DMS 273 treated with DMSO at 0.1 percent for 48 hours (cell line): ENCODE data around the gene NIT1.
A peak's percentile ranks its signal among the peaks of the same experiment; 100 is the strongest.
"Not testable (repeated sequence)": the region's sequence is repeated elsewhere in the genome, so short reads cannot be mapped to it uniquely, and the experiment has no call there.

Experiments used
- DNase-seq: peaks from one replicate; lab custom pipeline; 2025; lab: John Stamatoyannopoulos, UW

The NIT1 gene

GRCh38 chr1:161113915-161114314 lies 4.0 kb upstream of the NIT1 start:
- no peak for DNase-seq

DNA sequence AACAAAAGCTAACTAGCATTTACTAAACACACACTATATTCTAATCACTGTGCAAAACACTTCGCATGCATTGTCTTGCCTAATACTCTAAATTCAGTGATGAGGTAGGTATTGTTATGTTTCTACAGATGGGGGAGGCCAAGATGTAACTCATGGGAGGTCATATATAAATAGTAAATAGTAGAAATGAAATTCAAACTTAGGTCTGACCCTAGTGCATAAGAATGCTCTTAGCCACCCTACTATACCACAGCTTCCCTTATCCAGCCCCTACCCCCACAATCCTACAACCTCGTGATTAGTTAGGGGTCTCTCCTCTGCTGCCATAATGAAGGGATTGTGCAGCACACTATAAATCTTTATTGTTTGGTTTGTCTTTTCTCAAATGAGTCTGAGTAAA lies 3.3 kb upstream of the NIT1 start:
- DNase-seq = no peak

DNA sequence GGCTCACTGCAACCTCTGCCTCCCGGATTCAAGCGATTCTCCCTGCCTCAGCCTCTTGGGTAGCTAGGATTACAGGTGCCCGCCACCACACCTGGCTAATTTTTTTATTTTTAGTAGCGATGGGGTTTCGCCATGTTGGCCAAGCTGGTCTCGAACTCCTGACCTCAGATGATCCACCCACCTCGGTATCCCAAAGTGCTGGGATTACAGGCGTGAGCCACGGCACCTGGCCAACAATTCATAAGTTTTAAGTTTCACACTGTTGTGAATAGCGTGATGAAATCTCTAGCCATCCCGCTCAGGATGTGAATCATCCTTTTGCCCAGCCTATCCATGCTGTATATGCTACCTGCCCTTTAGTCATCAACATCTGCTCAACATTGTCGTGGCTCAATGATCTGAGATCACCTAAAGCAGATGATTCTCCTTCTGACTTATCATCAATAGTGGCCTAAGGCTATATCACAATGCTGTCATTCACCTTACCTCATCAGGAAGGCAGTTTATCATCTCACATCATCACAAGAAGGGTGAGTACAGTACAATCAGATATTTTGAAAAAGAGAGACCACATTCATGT lies 2.7 kb upstream of the NIT1 start:
- DNase-seq = no peak

- DNase-seq = not testable (repeated sequence)
These were observed 1.9 kb upstream of the NIT1 start for GRCh38 chr1:161115961-161116360.

DNA sequence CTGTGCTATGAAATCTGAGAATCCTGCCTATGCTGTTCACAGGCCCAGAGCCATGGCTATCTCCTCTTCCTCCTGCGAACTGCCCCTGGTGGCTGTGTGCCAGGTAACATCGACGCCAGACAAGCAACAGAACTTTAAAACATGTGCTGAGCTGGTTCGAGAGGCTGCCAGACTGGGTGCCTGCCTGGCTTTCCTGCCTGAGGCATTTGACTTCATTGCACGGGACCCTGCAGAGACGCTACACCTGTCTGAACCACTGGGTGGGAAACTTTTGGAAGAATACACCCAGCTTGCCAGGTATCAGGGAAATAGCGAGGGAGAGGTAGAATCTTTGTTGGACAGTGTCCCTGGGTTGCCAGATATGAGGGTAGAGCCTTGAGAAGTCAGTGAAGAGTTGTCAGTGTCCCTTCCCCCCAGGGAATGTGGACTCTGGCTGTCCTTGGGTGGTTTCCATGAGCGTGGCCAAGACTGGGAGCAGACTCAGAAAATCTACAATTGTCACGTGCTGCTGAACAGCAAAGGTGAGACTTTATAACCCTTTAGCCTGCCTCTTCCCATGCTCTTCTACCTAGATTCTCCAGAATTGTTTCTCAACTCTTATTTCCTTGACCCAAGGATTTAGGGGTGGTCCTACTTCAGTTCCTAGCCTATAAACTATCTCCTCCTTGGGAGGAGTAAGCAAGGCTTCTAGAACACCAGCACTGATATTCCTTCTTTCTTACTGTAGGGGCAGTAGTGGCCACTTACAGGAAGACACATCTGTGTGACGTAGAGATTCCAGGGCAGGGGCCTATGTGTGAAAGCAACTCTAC lies 1.4 kb downstream of the NIT1 start:
- DNase-seq = no peak

DNA sequence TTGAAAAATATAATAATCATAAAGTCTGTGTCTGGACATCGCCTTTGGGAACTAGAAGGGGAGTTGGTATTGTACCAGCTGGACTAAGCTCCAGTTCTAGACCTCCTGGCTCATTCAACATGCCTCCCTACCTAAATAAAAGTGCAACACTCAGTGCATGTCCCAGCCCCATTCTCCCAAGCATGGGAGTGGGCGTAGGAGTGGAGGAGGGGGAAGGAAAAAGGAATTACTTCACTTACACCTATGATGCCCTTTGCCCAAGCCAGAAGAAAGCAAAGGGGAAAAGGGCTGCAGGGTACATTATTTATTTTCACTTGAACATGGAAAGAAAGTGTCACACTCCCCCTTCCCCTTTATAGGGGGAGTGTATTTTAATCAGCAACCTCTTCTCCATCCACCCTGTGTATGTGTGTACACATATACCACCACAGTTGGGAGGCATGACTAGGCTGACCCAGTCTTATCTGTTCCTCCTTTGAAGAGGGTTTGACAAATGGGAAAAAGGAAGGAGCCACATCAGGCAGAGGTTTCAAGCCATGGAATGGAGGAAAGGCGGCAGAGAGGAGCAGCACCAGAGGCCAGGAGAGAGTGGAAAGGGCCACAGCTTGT lies 3.2 kb downstream of the NIT1 start:
- DNase-seq = no peak

DNA sequence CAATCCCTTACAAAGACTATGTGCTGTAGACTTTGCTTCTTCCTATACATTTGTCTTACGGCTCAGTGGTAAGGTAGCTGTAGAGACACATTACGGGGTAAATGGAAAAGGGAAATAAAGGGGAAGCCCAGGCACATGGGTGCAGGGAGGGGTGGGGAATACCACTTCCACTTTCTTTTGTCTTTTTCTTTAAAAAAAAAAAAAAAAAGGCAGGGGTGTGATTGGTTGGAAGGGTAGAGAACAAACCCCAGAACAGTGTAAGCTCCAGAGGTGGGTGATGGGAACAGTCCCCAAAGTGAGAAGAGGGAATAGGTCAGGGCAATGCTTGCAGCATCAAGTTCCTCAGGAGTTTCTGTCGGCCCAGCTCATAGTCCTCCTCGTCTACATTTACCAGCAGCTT lies 3.9 kb downstream of the NIT1 start:
- no peak for DNase-seq

GRCh38 chr1:161122967-161123366 lies 5.1 kb downstream of the NIT1 start:
- DNase-seq = no peak

- DNase-seq = no peak
These were observed 9.7 kb downstream of the NIT1 start for GRCh38 chr1:161127649-161128048.

GRCh38 chr1:161128591-161129420 lies 10.9 kb downstream of the NIT1 start:
- DNase-seq = no peak

DNA sequence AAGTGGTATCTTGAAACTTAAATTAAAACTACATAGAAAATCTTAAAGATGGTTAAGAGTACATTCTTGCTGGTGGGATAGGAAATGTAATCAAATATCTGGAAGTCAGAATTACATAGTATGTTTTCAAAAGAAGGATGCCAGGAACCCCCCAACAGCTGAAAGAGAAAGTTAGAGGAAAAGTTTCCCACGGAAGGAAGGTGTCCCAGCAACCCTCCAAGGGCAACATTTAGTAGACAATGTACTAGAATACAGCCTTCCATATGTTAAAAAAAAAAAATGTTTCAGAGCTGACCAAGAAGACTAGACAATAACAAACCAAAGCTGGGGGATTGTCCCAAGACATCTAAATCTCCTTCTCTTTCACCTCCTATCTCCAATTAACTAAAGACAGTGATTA lies 12.4 kb downstream of the NIT1 start:
- no peak for DNase-seq

DNA sequence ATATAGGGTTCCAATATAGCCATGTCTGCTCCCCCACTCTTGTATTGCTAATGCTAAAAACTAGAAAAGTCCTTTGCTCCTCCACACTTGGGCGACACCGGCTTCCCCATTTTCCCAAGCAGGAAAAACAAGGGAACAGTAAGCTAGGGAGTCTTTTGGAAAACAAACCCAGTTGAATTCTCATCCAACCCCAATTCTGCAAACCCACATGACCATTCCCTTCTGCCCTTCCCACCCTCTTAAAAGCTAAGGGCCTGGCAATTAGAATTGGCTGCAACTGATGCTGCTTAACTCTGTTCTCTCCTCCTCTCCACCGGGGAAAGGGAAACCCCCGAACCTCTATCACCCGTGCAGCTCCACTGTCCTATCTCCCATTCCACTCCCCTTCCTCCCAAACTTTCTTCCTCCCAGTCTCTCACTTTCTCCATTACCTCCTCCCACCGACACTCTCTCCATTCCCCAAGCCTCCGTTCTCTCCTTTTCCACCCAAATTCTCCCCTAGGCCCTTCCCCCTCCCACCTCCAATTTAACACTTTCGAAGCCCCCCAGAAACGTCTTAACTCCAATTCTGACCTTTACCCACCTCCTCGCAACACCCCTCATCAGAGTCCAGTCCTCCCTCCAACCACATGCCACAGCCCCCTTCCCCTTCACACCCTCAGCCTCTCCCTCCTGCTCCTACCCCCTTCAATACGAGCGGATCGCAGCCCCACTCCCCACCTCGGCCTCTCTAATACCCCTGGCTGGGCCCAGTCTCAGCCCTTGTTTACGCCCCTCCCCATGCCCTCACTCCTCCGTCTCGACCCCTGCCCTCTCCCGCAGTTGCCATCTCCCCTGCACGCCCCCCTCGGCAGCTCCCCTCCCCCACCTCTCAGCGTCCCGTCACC lies 13.9 kb downstream of the NIT1 start:
- DNase-seq = no peak

- DNase-seq = peak; percentile 93
These were observed 14.7 kb downstream of the NIT1 start, which contains the start of gene DEDD for GRCh38 chr1:161132410-161133219. TSS of gene DEDD (minus strand) at chr1:161132667. CDS start at chr1:161124462, 8,205 bp downstream.

- DNase-seq = no peak
These were observed 15.4 kb downstream of the NIT1 start for GRCh38 chr1:161133220-161133740.

- DNase-seq = no peak
These were observed 20.0 kb downstream of the NIT1 start for GRCh38 chr1:161137881-161138280.

DNA sequence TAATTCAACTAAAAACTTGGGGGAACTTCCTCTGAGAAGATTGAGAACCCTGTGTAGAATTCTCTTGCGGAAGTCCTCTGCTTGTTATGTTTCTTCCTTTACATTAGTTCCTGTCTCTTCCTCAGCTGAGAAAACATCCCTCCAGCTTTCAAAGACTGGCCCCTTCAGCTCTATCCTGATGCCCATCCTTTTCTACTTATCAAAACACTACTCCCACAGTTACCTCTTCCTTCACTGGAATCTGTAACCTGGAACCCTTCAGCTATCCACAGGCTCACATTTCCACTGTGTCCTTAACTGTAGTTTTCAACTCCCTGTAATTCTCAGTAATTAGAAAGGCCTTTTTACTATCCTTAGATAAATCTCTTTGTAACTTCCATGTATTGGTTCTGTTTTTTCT lies 20.5 kb downstream of the NIT1 start:
- no peak for DNase-seq

DNA sequence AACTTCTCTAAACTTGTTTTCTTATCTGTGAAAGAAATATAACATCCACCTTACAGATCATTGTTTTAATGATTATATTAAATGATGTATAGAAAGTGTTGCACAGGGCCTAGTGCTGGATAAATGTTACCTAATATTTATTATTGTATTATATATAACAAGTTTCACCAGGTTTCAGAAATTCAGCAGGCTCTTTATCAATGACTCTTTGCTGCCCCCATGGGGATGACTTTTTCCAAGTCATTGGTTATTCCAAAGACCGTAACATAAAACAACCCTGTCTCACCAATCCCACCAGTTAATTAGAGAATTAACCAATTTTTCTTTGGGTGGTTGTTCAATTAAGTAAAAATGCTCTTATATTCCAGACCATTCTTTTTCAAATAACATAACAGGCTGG lies 21.9 kb downstream of the NIT1 start:
- DNase-seq = no peak

DNA sequence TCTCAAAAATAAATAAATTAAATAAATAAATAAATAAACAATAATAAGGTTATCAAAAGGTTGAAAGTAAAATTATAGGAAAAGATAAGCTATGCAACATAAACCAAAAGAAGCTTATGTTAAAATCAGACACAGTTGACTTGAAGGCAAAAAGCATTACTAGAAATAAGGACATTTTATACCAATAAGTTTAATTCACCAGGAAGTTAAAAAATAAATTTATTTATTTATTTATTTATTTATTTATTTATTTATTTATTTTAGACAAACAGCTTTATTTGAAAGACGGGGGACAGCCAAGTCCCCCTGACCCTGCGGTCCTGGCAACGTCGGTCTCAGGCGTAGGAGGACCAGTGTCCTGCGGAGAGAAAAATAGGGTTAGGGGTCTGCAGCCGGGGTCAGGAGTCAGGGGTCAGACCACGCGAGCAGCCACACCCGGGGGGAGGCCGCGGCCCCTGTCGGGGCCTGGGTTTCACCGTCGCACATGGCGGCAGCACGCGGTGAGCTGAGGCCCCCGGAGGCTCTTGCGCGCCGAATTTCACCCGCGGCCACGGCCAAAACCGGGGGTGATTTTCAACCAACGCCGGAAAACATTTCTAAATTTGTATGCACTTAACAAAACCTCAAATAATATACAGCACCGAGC lies 23.0 kb downstream of the NIT1 start:
- no peak for DNase-seq

DNA sequence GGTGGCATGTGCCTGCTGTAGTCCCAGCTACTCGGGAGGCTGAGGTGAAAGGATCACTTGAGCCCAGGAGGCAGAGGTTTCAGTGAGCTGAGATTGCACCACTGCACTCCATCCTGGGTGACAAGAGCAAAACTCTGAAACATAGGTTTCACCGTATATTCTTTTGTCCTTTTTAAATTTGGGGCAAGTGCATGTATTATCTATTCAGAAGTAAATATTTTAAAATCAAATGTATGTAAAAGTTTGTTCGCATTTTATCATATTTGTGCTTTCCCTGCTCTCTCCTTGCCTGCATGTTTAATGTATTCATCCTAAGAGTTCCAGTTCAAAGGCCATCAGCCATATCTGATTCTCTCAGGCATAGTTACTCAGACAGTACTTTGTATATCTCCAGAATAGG lies 27.9 kb downstream of the NIT1 start:
- no peak for DNase-seq

DNA sequence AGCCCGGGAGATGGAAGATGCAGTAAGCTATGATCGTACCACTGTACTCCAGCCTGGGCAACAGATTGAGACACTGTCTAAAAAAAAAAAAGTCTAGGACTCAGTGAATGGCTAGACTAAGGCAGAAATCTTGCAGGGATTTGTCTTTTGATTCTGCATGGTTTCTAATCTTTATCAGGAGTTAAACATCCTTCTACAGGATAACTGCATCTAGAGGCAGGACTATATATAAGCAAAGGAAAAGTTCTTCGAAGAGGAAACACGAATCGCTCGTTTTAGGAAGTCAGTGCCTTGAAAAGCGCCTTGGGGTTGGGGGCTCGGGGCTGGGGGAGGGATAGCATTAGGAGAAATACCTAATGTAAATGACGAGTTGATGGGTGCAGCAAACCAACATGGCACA lies 35.3 kb downstream of the NIT1 start:
- DNase-seq = no peak
